ENCODE data around the gene ARF6. TPM values are rescaled to one million over a fixed set of nuclear protein-coding genes. Genes with fewer than 3 reads are reported as not detected.
"Not testable (repeated sequence)": the region's sequence is repeated elsewhere in the genome, so short reads cannot be mapped to it uniquely, and the experiment has no call there.

Gene ARF6
- total RNA-seq, 1 donor from 2014 or later, result 61.5 TPM

- DNase-seq (ENCODE audit: low spot score), result no peak
Measured at GRCh38 chr14:49905989-49906388, 13.1 kb downstream of the ARF6 start.

GRCh38 chr14:49907186-49907585 is 14.3 kb downstream of the ARF6 start:
- DNase-seq (ENCODE audit: low spot score), result no peak

- DNase-seq (ENCODE audit: low spot score), result no peak
Measured at GRCh38 chr14:49908433-49908782, 15.5 kb downstream of the ARF6 start.

- DNase-seq (ENCODE audit: low spot score), result no peak
Measured at GRCh38 chr14:49909016-49909415, 16.1 kb downstream of the ARF6 start.

- DNase-seq (ENCODE audit: low spot score), result no peak
Measured at GRCh38 chr14:49915085-49915484, 22.2 kb downstream of the ARF6 start.

DNA sequence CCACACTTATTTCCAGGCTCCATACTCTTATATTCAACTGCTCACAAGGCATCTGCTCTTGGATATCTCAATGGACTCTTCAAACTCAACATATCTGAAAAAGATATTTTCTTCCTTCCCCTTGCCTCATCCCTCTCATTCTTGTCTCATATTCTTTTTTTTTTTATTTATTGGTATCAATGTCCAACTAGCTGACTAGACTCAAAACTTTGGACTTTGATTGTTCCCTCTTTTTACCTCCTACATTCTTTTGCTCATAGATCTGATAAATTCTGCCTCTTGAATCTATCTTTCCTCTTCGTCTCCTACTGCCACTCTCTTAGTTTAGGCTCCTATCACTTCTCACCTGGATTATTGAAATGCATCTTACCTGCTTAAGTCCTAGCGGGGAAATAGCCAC is 25.8 kb downstream of the ARF6 start:
- DNase-seq (ENCODE audit: low spot score), result no peak

- DNase-seq (ENCODE audit: low spot score), result no peak
Measured at GRCh38 chr14:49919825-49920659, 27.2 kb downstream of the ARF6 start.

DNA sequence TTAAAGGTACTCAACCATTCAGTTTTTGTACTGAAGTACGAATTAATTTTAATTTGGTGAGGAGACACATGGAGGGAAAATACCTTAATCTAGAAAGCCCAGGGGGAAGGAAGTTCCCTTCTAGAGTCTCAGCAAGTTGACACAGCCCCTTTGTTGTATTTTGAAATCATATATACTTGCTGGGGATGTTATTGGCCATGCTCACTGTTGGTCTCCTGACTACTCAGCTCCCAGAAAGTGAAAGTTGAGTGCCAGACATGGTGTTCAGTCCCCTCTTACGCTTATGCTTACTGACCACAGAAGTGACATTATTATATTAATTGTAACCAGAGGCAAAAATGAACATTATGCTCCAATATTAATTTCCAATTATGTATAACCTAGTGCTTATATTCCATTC is 28.1 kb downstream of the ARF6 start:
- DNase-seq (ENCODE audit: low spot score), result no peak

GRCh38 chr14:49921401-49921800 is 28.5 kb downstream of the ARF6 start:
- no peak for DNase-seq (ENCODE audit: low spot score)

GRCh38 chr14:49923442-49923841 is 30.6 kb downstream of the ARF6 start:
- DNase-seq (ENCODE audit: low spot score), result no peak

DNA sequence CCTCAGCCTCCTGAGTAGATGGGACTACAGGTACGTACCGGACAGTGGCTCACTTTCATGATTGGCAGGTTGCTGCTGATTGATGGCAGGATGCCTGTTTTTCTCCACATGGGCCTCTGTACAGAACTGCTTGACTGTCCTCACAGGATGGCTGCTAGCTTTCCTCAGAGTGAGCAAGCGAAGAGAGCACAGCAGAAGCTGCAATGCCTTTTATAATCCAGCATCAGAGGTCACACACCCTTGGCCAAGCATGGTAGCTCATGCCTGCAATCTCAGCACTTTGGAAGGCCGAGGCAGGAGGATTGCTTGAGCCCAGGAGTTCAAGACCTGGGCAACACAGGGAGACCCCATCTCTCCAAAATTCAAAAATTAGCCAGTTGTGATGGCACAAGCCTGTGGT is 31.0 kb downstream of the ARF6 start:
- no peak for DNase-seq (ENCODE audit: low spot score)

DNA sequence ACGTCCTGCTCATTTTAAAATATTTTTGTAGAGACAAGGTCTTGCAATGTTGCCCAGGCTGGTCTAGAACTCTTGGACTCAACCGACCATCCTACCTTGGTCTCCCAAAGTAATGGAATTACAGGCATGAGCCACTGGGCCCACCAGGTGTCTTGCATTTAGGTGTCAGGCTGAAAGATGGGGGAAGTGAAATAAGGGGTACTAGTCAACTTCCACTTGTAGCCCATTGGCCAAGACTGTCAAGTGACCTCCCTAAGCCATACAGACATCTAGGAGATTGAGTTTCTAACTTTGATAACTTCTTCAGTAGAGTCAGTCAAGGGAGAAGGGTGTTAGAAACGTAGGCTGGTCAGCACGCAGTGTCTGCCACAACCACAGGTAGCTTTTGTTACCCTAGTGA is 32.0 kb downstream of the ARF6 start:
- DNase-seq (ENCODE audit: low spot score), result no peak

GRCh38 chr14:49926803-49927202 is 33.9 kb downstream of the ARF6 start:
- DNase-seq (ENCODE audit: low spot score), result no peak

GRCh38 chr14:49928015-49928414 is 35.1 kb downstream of the ARF6 start:
- no peak for DNase-seq (ENCODE audit: low spot score)

DNA sequence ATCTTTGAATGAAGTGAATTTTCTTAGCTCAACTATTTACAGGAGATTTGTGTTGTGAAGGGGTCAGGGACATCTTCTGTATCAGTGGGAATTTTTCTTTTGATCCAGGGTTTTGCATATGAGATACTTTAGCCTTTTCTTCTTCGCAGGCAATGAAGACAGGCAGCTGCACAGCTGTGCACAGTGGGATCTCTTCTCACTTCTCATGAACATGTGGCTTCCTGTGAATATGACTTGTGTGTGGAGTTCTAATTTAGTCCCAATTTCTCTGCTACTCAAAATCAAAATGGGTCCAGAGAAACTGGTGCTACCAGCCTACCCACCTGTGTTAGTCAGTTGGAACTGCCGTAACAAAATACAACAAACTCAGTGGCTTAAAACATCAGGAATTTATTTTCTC is 37.8 kb downstream of the ARF6 start:
- no peak for DNase-seq (ENCODE audit: low spot score)

- DNase-seq (ENCODE audit: low spot score), result peak; percentile 11
Measured at GRCh38 chr14:49931523-49931922, 38.6 kb downstream of the ARF6 start.

DNA sequence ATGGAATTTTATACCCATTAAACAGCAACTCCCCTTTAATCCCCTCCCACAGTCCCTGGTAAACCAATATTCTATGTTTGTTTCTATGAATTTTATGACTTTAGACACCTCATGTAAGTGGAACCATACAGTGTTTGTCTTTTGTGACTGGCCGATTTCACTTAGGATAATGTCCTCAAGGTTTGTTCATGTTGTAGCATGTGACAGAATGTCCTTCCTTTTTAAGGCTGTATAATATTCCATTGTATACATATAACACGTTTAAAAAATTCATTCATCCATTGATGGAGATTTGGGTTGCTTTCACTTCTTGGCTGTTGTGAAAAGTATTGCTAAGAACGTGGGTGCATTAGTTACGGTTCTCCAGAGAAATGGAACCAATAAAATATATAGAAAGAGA is 40.2 kb downstream of the ARF6 start:
- no peak for DNase-seq (ENCODE audit: low spot score)

GRCh38 chr14:49933704-49934103 is 40.8 kb downstream of the ARF6 start:
- DNase-seq (ENCODE audit: low spot score), result no peak

DNA sequence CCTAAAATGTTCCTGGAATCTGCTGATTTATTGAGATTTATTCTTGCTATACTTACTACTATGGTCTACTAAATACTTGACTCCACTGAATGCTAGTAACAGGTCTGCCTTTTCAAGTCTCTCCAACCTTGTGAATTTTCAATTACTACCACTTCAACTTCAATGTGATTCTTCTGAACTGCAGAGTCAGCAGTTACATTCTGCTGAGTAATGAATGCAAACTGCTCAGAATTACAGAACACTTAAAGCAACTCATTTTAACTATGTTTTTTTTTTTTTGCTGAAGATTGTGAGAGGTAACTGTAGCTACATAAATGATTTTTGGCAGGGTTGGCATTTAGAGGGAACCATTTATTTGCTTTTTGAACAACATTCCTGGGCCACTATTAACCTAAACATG is 41.8 kb downstream of the ARF6 start:
- no peak for DNase-seq (ENCODE audit: low spot score)

DNA sequence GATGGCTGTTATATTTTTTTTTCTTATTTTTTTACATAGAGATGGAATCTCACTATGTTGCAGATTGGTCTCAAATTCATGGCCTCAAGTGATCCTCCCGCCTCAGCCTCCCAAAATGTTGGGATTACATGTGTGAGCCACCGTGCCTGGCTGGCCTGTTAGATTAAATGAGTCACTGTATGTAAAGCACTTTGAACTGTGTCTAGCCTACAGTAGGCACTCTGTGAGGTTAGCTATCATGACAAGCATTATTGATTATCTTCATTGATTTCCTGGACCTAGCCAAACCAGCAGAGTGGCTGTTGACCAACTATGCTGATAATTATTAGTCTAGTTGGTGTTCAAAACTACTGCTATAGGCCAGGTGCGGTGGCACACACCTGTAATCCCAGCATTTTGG is 42.6 kb downstream of the ARF6 start:
- no peak for DNase-seq (ENCODE audit: low spot score)

DNA sequence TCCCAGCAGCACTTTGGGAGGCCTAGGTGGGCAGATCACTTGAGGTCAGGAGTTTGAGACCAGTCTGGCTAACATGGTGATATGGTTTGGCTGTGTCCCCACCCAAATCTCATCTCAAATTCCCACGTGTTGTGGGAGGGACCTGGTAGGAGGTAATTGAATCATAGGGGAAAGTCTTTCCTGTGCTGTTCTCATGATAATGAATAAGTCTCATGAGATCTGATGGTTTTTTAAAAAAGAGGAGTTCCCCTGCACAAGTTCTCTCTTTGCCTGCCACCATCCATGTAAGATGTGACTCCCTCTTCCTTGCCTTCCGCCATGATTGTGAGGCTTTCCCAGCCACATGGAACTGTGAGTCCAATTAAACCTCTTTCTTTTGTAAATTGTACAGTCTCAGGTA is 43.4 kb downstream of the ARF6 start:
- not testable (repeated sequence) for DNase-seq (ENCODE audit: low spot score)

- DNase-seq (ENCODE audit: low spot score), result not testable (repeated sequence)
Measured at GRCh38 chr14:49936882-49937281, 44.0 kb downstream of the ARF6 start.

DNA sequence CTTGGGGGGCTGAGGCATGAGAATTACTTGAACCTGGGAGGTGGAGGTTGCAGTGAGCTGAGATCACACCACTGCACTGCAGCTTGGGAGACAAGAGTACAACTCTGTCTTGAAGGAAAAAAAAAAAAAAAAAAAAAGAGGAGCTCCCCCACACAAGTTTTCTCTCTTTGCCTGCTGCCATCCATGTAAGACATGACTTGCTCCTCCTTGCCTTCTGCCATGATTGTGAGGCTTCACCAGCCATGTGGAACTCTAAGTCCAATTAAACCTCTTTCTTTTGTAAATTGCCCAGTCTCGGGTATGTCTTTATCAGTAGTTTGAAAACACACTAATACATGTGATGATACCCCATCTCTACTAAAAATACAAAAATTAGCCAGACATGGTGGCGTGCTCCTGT is 46.3 kb downstream of the ARF6 start:
- not testable (repeated sequence) for DNase-seq (ENCODE audit: low spot score)
